Stimulated activated CD8-positive, alpha-beta memory T cell treated with anti-CD3 and anti-CD28 coated beads, Interleukin-7, amount 100 ng/mL, for 48 hours (primary cell): Measurements from ENCODE around the gene HTR2A.

Experiments used
- DNase-seq, 2 donors: peaks; one replicate each; pipeline ENCODE4 v3.0.0-alpha.2; 2020; ENCODE audit warnings: low read depth in 1 of 2; ENCODE audit errors: extremely low read depth in 1 of 2

HTR2A gene

DNA sequence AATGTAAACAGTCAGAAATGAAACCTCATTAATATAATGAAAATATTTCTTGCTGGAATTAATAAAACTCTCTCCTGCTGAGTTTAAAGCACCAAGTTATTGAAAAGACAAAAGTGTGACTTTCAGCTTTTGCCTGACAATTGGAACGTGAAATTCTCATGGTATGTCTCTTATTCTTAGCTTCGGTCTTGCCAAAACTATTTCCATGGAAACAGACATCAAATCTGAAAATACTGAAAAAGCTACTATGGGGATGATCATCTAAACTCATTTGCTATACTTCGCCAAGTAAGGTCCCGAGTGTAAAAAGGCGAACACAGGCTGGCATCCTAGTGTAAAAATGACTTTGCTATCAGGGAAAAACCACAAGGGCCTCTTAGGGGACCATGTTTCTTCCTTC lies 22.8 kb downstream of the HTR2A start:
- no peak for DNase-seq

DNA sequence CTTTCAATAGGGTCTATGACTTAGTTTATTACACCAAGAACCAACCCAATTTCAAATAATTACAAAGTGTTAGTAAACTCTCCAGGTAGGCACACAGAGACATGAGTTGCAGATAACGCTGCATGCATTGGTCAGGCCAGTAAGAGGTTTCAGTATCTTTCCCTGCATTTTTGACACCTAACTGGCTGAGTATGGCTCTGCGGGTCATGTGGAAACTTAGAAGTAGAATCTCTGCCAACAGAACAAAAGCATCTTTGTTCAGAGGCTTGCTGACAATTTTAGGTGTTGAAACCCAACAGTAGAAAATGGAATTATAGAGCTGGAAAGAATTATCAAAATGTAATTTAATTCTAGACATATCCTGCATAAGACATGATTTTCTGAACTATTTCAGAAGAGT lies 25.3 kb downstream of the HTR2A start:
- DNase-seq = no peak

DNA sequence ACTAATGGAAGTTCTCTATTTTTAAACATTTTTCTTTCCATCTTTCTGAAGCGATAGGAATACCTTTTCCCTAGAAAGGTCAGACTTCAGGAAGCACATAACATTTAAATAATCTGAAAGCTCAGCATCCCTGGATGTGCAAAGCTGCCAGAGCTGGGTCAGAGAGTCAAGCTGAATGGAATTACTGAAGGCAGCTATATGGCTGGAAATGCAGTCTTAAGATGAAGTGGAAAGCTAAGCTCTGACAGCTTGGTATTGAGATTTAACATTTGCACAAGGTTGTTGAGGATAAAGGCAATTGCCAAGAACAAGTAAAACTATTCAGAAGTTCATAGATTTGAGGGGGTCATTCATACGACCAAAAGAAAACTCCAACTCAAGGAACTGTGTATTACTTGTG lies 28.8 kb downstream of the HTR2A start:
- no peak for DNase-seq

DNA sequence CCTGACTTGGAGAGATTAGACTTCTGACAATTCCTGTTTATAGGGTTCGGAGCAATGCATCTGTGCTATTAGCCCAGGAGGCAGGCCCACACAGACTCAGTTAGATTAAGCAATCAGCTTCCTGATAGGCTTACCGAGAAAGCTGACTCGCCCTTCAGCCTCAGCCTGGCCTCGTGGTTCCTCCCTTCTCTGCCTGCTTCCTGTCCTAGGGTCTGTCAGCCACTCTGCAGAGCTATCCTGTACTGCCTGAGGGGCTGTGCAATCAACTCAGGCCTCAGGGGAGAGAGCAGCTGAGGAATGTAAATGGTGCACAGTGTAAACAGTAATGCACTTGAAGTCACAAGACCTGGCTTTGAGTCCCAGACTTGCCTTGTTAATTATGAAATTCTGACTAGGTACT lies 30.7 kb downstream of the HTR2A start:
- DNase-seq = no peak

DNA sequence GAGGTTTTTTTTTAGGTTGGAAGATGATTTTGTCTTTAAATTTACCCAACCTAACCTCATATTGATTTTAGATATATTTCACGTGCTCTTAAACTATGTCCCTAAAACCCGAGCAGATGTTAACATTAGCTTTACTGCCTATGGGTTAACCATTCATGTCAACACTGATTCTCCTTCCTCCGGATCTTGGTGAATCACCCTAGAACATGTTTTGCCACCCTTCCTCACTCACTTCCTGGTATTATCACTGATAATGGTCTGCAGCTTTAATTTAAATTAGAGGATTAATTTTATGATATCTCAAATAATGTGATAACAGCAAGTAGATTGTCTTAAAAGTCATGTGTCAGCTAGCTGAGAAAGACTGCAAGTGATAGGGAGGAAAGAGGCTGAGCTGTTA lies 31.9 kb downstream of the HTR2A start:
- DNase-seq = no peak

DNA sequence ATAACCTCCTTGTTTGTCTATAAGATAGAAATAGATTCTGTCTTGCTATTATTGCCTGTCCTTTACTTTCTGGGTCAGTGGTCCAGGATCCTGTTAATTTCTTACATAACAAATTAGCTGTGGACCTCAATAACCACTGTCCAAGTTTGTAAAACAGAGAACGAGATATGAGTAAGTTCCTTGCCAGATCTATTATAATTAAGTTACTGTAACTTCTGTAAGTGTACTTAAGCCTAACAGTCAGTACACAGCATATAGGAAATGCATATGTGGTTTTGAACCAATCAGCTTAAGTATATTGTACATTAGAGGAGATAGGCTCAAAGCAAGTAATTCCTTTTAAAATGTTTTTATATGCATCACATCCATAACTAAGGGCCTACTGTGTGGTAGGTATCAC lies 34.9 kb downstream of the HTR2A start:
- DNase-seq = no peak

DNA sequence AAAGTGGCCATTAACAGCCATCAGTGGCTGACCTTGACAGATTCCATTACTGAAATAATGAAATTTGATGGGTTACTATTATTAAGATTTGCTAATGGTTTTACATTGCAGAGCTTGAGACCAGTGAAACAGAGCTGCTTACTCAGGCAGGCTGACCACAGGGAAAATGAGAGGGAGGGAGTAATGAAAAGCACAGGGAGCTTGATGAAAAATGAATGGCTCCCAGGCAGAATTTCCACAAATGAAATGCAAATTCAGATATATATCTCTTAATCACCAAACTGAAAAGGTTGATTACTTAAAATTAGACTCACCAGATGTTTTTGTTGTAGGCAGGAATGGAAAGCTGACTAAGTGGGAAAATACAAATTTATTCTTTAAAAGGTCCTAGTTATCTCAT lies 36.1 kb downstream of the HTR2A start:
- DNase-seq = no peak

DNA sequence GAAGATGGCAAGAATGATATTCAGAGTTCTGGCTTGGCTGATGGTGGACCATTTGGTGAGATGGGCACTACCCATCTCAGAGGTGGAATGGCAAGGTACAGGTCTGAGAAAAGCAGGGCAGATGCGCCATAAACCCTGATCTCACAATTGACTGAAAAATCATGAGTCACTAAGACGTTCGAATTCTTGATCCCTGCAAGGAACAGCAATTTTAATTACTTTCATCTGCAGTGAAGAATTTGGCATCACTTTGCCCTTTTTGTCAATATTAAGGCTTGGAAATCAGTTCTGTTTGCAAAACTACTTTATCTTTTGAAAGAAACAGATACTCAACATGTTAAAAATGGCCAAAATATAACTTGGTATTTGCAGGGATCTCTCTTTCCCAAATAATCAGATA lies 38.1 kb downstream of the HTR2A start:
- no peak for DNase-seq

DNA sequence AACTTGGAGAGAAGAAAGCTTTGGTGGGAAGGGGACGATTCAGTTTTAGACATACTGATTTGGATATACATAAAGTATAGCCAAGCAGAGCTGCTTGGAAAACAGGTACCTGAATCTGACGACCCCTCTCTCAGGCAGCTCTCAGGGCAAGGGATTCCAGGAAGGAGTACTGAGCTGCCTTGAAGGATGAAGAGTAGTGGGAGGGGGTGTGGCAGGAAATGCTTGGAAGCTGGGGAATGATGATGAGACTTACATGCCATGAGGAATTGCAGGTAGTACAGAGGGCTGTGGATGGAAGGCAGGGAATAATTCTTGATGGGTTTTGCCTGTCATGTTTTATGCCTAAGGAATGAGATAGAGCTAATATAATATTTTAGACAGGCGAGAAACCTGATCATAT lies 38.7 kb downstream of the HTR2A start:
- DNase-seq = no peak

DNA sequence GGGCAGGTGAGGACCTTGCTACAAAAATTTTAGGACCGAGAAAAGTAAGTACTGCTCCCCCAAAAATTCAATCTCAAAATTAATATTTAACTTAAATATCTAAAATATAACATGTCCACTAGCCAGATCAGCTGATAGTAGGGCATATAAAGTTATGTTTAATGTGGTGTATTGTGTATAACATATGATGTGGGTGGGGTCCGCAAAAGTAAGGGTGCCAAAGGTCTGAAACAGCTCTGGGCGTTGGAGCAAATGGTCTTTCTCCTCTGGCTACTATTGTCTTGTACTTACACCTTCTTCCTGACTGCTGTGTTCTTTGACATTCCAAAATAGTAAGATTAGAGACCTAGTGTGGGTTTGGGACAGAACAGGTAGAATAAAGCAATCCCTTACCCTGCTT lies 41.2 kb downstream of the HTR2A start:
- DNase-seq = no peak

DNA sequence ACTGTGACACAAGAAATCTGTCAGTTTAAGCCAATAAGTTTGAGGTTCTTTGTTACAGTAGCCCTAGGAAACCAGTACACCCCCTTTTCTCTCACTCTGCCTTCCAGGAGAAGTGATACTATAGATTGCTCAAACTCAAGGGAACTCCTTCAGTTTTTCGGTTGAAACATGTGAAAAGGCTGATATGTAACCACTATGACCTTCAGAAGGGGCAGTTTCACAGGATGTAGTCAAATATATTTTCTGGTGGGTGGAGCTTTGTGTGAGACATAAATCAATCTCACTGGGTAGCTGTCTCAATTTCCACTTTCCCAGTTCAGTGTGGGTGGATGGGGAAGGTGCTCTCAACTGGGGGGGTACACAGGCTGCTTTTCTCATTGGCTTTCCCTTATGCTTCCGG lies 41.7 kb downstream of the HTR2A start:
- no peak for DNase-seq

DNA sequence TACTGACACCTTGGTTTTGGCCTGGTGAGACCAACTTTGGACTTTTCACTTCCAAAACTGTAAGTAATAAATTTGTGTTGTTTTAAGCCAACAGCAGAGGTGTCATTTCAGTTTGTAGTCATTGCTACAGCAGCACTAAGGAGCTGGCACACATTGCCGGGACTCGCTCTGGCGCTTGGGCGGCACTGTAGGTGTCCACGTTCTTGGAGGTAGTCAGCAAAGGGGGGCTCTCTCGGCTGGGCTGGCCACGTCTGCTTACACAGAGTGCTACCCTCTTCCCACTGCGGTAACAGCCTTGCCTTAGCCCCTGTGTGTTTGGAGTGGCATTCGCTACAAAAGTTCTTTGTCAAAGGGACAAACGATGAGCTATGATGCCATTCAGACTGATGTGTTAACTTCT lies 44.7 kb downstream of the HTR2A start:
- DNase-seq = no peak

DNA sequence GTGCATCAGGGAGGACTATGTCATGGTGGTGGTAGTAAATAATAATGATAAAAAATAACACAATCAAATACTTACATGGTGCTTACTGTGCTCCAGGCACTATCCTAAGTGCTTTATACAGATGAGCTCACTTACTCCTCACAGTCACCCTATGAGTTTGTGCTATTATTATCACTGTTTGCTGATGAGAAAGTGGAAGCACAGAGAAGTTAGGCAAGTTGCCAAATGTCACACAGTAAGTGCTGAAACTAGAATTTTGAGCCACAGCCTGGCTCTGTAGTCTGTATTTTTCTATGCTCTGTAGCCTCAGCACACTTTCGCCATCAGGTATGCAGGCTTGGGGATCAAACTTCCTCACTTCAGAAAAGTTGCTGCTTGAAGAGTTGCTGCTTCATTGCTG lies 46.6 kb downstream of the HTR2A start:
- DNase-seq = no peak

DNA sequence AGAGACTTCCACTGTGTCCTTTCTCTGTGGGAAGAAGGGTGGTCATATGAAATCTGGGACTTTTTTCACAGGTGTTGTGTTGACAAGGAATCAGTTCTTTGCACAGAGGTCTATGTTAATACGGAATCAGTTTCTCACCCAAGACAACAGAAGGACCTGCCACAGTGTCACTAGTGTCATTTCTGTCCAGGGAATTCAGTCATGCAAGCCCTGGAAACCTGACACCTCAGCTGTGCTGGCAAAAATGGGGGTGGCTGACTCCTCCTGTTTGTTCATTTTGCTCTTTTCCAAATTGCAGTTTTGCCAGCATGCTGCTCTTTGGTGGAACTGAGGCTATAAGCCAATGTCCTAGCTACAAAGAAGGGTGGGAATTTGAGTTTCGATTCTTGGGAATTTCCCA lies 50.1 kb downstream of the HTR2A start:
- DNase-seq = no peak

DNA sequence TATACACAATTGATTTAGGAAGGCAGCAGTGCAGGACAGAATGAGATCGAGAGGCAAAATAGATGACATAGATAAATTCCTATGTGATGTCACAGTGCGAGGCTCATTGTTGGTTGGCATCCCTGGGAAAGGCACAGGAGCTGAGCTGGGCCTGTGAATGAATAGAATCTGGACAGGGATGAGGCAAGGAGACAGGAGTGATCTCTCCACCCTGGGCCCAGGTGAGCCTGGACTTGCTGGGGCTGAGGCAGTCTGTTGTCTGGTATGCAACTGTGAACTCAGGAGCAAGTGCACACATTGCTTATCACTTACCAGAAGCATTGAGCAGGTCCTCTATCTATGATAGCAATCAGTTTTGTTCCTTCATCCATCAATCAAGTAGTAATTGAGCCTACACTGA lies 51.7 kb downstream of the HTR2A start:
- no peak for DNase-seq

DNA sequence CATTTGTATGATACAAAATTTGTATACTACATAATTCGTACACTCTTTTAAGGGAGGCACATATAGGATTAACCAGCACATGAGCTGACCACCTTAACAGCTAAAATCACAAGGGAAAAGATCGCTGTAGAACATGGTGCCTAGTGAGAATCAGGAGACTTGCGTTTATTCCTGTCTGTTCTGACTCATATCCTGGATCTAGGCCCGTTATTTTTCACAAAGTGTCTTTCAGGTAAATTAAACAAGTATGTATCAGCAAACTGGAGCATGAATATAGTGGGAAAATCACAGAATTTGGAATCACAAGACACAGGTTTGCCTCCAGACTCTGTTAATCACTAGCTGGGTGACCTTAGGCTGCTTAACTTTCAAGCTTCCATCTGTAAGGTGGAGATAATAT lies 52.4 kb downstream of the HTR2A start:
- DNase-seq = no peak

DNA sequence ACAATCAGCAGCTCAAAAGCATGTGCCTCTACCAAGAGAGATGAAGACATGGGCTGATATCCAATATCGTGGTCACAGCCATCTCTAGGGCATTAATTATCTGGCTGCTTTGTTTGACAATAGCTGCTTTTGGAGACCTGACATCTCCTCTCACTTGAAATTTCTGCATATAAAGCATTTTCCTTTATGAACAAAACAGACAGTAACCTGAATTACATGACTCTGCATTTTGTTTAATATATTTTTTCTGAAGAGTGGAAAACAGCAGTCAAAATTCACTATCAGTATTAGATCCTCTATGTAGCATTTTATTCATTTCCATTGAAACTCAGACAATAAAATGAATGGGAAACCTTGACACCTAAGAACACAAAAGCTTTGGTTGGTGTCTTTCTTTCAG lies 57.5 kb downstream of the HTR2A start:
- DNase-seq = no peak

DNA sequence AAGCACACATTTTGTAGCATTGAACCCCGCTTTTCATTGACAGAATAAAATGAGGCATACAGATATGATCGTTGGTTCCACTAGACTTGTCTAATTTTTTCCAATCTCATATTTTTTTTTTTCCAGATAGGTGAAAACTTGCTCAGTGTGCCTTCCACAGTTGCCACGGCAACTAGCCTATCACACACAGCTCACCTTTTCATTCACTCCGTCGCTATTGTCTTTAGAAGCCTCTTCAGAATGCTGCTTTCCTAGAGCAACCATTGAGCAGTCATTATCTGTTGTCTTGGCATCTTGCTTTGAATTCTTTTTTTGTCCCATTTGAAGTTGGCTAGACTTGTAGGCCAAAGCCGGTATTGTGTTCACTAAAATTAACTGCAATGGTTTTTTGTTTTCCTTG lies 62.2 kb downstream of the HTR2A start:
- DNase-seq = no peak

DNA sequence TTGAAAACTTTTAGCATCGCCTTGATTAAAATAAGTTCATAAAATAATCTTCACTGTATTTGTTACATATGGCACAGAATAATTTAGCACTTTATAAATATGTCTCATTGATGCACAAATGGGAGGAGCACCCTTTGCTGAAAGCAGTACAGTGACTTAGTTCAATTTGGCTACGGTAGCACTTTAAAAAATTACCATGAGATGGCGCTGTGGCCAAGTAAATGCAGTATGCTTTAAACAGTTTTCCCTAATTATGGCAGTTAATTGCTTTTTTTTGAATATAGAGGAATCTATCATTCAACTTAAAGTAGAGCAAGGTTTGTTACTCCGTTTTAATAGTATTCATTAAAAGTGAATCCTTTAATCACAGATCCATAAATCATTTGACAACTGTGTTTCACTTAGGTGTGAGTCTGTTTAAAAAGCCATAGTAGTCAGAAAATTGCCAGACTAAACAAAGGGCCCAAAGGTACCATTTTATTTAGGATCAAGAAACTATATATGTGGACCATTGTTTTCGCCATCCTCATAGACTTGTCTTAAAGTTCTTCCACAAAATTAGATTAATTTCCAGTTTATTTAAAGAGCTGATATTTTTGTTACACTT lies 65.2 kb downstream of the HTR2A start:
- no peak for DNase-seq

DNA sequence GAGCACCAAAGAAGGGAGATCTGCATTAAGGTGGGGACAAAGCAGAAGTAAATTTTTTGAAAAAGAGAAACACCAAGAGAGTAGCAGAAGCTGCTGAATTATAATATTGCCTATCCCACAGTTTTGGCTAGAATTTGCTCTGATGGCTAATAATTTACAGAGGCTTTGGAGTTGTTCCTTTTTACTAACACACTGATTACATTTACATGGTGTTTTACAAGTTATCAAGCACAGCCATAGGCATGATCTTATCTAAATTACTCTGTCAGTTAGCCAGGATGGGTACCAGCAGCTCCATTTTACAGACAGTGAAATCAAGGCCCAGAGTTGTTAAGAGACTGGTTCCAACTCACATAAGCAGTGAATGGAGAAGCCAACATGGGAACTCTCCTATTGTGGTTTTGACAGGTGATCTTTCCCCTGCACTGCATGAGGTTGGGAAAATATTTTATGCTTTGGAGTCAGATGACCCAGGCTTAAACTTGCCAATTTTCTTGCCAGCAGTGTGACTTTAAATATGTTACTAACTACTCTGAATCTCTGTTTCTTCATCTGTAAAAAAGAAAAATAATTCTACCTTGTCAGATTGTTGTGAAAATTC lies 66.3 kb downstream of the HTR2A start:
- no peak for DNase-seq

DNA sequence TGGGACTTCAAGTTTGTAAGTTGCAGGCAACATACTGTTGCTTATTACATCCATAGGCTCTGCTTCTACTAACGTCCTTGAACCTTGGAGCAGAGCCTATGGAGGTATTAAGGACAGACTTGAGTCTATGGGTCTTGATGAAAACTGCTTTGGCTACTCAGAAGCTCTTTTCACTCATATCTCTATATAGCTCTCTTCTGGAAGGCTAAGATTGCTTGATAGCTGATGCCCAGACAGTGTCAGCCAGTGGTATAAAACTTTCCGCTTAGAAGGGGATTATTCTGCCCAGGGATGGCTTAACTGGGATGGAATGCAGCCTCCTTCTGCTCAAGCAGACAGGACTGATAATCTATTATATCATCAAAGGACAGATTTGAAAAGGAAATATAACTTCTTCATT lies 74.3 kb downstream of the HTR2A start:
- no peak for DNase-seq

DNA sequence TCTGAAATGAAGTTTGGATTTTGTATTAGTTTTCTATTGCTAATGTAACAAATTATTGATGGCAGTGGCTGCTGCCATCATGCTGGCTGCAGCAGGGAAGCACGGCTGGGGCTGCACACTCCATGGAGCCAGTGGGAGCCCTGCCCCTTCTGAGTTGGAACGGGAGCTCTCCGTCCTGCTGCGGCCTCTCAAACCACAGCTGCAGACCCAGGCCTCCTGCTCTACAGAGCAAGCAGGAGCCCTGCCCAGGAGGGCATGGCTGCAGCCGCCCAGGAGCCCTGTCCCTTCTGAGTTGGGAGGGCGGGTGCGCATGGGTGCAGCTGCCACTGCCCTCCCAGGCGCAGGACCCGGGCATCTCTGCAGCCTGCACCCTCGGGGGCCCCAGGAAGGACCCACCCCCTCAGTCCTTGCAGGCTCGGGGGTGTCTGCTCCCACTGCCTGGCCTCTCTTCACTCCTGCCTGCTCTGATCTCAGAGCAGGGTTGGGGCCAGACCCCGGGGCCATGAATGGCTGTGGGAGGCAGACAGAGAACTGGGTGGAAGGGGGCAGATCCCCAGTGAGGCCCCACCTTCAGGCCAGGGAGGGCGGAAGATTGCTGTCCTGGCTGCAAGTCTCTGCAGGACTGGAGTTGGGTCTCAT lies 78.9 kb downstream of the HTR2A start:
- no peak for DNase-seq

DNA sequence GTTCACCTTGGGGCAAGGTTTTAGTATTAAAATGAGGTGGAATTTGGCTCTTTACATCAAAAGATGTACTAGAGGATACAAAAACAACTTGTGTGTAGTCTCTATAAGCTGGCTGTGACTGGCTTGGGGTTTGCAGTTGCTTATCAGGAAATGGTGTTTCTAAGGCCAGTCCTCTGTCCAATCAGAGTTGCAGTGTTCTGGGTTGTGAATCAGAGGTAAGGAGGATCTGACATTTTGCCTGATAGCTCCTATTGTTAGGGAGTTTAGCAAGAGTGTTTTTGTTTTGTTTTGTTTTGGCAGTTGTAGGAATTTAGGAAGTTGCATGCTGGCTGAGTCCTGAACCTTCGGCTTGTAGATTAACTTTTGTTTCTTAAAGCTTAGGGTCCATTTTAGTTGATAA lies 79.8 kb downstream of the HTR2A start:
- DNase-seq = no peak
